ENCODE measurements around the gene CFAP97.
"Not testable (repeated sequence)": the region's sequence is repeated elsewhere in the genome, so short reads cannot be mapped to it uniquely, and the experiment has no call there.

The CFAP97 gene

GRCh38 chr4:185202984-185203485 lies 765 bp downstream of the CFAP97 start:
- Histone ChIP-seq H3K9me3 (ENCODE audit: control insufficient read depth, low read length) (no peaks in the 10 kb centered on the region), H3K36me3 (ENCODE audit: control insufficient read depth, insufficient read depth, low read length) (no peaks in the 10 kb centered on the region), H3K27me3 (replicated peaks; ENCODE audit: control insufficient read depth, insufficient read depth, low read length, poor library complexity, severe bottlenecking) (no peaks in the 10 kb centered on the region), H3K27ac (ENCODE audit: insufficient read depth, low read length, poor library complexity, severe bottlenecking) (peak overlapping the region; percentile 85), H3K4me3 (ENCODE audit: insufficient read depth, low read depth, low read length, poor library complexity, severe bottlenecking) (peak overlapping the region; percentile 70), H3K4me1 (ENCODE audit: control insufficient read depth, insufficient read depth, low read length, poor library complexity, severe bottlenecking) (peaks cover 32% of the 10 kb centered on the region)
- peak in 2 of 3 donors; percentile 6 to 20 for DNase-seq

- H3K9me3 ChIP-seq (ENCODE audit: control insufficient read depth, low read length), result no peaks in the 10 kb centered on the region
- peak overlapping the region; percentile 9 for H3K4me3 ChIP-seq (ENCODE audit: insufficient read depth, low read depth, low read length, poor library complexity, severe bottlenecking)
- H3K27me3 ChIP-seq (replicated peaks; ENCODE audit: control insufficient read depth, insufficient read depth, low read length, poor library complexity, severe bottlenecking), result no peaks in the 10 kb centered on the region
- no peaks in the 10 kb centered on the region for H3K36me3 ChIP-seq (ENCODE audit: control insufficient read depth, insufficient read depth, low read length)
- DNase-seq, result peak; percentile 38 to 68 (median 64)
- H3K27ac ChIP-seq (ENCODE audit: insufficient read depth, low read length, poor library complexity, severe bottlenecking), result peak overlapping the region; percentile 85
- peaks cover 32% of the 10 kb centered on the region for H3K4me1 ChIP-seq (ENCODE audit: control insufficient read depth, insufficient read depth, low read length, poor library complexity, severe bottlenecking)
Observed at GRCh38 chr4:185201977-185202962, 1.5 kb downstream of the CFAP97 start.

DNA sequence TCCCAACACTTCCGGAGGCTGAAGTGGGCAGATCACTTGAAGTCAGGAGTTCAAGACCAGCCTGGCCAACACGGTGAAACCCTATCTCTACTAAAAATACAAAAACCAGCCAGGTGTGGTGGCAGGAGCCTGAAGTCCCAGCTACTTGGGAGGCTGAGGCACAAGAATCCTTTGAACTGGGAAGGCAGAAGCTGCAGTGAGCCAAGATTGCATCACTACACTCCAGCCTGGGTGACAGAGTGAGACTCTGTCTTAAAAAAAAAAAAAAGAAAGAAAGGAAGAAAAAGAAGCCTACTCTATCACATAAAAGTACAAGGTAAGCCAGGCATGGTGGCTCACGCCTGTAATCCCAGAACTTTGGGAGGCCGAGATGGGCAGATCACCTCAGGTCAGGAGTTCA lies 5.6 kb downstream of the CFAP97 start:
- not testable (repeated sequence) for H3K27me3 ChIP-seq (replicated peaks; ENCODE audit: control insufficient read depth, insufficient read depth, low read length, poor library complexity, severe bottlenecking); H3K27ac ChIP-seq (ENCODE audit: insufficient read depth, low read length, poor library complexity, severe bottlenecking); DNase-seq

GRCh38 chr4:185196437-185196836 lies 7.4 kb downstream of the CFAP97 start:
- Histone ChIP-seq H3K36me3 (ENCODE audit: control insufficient read depth, insufficient read depth, low read length) (no peaks in the 10 kb centered on the region), H3K4me1 (ENCODE audit: control insufficient read depth, insufficient read depth, low read length, poor library complexity, severe bottlenecking) (no peaks in the 10 kb centered on the region), H3K4me3 (ENCODE audit: insufficient read depth, low read depth, low read length, poor library complexity, severe bottlenecking) (no peak overlapping the region), H3K27me3 (replicated peaks; ENCODE audit: control insufficient read depth, insufficient read depth, low read length, poor library complexity, severe bottlenecking) (no peaks in the 10 kb centered on the region), H3K9me3 (ENCODE audit: control insufficient read depth, low read length) (no peaks in the 10 kb centered on the region), H3K27ac (ENCODE audit: insufficient read depth, low read length, poor library complexity, severe bottlenecking) (no peak overlapping the region)
- no peak for DNase-seq

More for the DNA sequence above, 5.6 kb downstream of the CFAP97 start:
- H3K4me1 ChIP-seq (ENCODE audit: control insufficient read depth, insufficient read depth, low read length, poor library complexity, severe bottlenecking), result peaks cover 15% of the 10 kb centered on the region
- not testable (repeated sequence) for H3K36me3 ChIP-seq (ENCODE audit: control insufficient read depth, insufficient read depth, low read length); H3K9me3 ChIP-seq (ENCODE audit: control insufficient read depth, low read length); H3K4me3 ChIP-seq (ENCODE audit: insufficient read depth, low read depth, low read length, poor library complexity, severe bottlenecking)

DNA sequence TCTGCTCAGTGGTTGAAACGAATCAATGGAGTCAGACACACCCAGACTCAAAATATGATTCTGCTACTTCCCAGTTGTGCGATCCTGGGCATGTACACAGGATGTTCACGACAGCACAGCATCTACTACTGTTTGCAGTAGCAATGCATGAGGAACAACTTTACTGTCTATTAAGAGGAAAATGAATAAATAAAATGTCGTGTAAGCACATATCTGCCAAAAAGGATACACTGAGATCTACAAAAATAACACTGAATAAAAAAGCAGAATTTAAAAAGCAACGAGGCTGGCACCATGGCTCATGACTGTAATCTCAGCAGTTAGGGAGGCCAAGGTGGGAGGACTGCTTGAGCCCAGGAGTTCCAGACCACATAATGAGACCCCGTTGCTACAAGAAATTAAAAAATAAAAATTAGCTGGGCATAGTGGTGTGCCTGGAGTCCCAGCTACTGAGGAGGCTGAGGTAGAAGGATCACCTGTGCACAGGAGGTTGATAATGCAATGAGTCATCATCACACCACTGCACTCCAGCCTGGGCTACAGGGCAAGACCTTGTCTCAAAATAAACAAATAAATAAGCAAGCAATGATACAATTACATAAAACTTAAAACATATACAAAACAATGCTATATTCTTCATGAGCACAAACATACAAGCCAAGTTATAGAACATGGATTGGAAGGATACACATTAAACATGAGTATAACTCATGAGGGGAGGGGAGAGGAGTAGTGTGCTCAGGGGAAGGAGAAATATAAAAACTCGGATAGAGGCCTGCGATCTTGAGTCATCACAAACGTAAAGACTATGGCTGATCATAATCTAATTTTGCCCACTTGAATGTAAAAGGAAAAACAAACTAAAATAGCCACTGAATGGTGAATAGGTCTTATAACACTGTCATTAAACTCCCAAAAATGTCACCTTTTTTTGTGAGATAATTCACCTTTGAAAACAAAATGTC lies 8.6 kb downstream of the CFAP97 start:
- Histone ChIP-seq H3K4me3 (ENCODE audit: insufficient read depth, low read depth, low read length, poor library complexity, severe bottlenecking) (no peak overlapping the region), H3K4me1 (ENCODE audit: control insufficient read depth, insufficient read depth, low read length, poor library complexity, severe bottlenecking) (peaks cover 2% of the 10 kb centered on the region), H3K27ac (ENCODE audit: insufficient read depth, low read length, poor library complexity, severe bottlenecking) (no peak overlapping the region), H3K9me3 (ENCODE audit: control insufficient read depth, low read length) (no peaks in the 10 kb centered on the region), H3K36me3 (ENCODE audit: control insufficient read depth, insufficient read depth, low read length) (peaks cover 7% of the 10 kb centered on the region), H3K27me3 (replicated peaks; ENCODE audit: control insufficient read depth, insufficient read depth, low read length, poor library complexity, severe bottlenecking) (no peaks in the 10 kb centered on the region)
- no peak for DNase-seq

GRCh38 chr4:185192059-185192458 lies 11.7 kb downstream of the CFAP97 start:
- H3K36me3 ChIP-seq (ENCODE audit: control insufficient read depth, insufficient read depth, low read length), result peaks cover 20% of the 10 kb centered on the region

DNA sequence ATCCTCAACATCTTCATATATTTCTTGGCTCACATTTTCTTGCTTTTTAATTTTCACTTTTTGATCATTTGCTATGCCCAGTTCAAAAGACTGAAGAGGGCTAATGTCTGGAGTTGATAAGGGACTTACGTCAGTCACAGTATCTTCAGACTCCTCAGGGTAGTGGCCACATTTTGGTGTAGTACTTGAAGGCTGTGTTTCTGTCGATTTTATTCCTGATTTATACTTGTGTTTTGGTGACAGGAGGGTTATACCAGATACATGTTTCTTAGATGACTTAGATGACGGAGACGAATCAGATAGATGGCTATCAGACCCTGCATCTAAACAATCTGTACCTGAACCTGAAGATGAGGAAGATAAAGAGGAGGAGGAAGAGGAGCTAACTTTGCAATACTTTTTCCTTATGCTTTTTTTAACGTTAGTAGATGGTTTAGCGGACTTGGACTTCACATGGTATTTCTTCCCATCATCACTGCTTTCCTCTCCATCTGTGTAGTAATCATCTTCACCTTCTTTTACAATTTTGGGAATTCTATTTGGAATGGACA lies 13.4 kb downstream of the CFAP97 start:
- Histone ChIP-seq H3K36me3 (ENCODE audit: control insufficient read depth, insufficient read depth, low read length) (peaks cover 20% of the 10 kb centered on the region), H3K4me3 (ENCODE audit: insufficient read depth, low read depth, low read length, poor library complexity, severe bottlenecking) (no peak overlapping the region), H3K4me1 (ENCODE audit: control insufficient read depth, insufficient read depth, low read length, poor library complexity, severe bottlenecking) (peaks cover 3% of the 10 kb centered on the region), H3K27ac (ENCODE audit: insufficient read depth, low read length, poor library complexity, severe bottlenecking) (no peak overlapping the region), H3K9me3 (ENCODE audit: control insufficient read depth, low read length) (no peaks in the 10 kb centered on the region), H3K27me3 (replicated peaks; ENCODE audit: control insufficient read depth, insufficient read depth, low read length, poor library complexity, severe bottlenecking) (no peaks in the 10 kb centered on the region)
- no peak for DNase-seq

More at GRCh38 chr4:185192059-185192458, 11.7 kb downstream of the CFAP97 start:
- DNase-seq, result no peak
- Histone ChIP-seq H3K27ac (ENCODE audit: insufficient read depth, low read length, poor library complexity, severe bottlenecking) (no peak overlapping the region), H3K4me1 (ENCODE audit: control insufficient read depth, insufficient read depth, low read length, poor library complexity, severe bottlenecking) (peaks cover 3% of the 10 kb centered on the region), H3K9me3 (ENCODE audit: control insufficient read depth, low read length) (no peaks in the 10 kb centered on the region), H3K4me3 (ENCODE audit: insufficient read depth, low read depth, low read length, poor library complexity, severe bottlenecking) (no peak overlapping the region), H3K27me3 (replicated peaks; ENCODE audit: control insufficient read depth, insufficient read depth, low read length, poor library complexity, severe bottlenecking) (no peaks in the 10 kb centered on the region)

- peaks cover 3% of the 10 kb centered on the region for H3K4me1 ChIP-seq (ENCODE audit: control insufficient read depth, insufficient read depth, low read length, poor library complexity, severe bottlenecking)
- peaks cover 20% of the 10 kb centered on the region for H3K36me3 ChIP-seq (ENCODE audit: control insufficient read depth, insufficient read depth, low read length)
- H3K27ac ChIP-seq (ENCODE audit: insufficient read depth, low read length, poor library complexity, severe bottlenecking), result no peak overlapping the region
- no peak overlapping the region for H3K4me3 ChIP-seq (ENCODE audit: insufficient read depth, low read depth, low read length, poor library complexity, severe bottlenecking)
- H3K27me3 ChIP-seq (replicated peaks; ENCODE audit: control insufficient read depth, insufficient read depth, low read length, poor library complexity, severe bottlenecking), result no peaks in the 10 kb centered on the region
- no peaks in the 10 kb centered on the region for H3K9me3 ChIP-seq (ENCODE audit: control insufficient read depth, low read length)
- no peak for DNase-seq
Observed at GRCh38 chr4:185189606-185190305, 14.0 kb downstream of the CFAP97 start.

DNA sequence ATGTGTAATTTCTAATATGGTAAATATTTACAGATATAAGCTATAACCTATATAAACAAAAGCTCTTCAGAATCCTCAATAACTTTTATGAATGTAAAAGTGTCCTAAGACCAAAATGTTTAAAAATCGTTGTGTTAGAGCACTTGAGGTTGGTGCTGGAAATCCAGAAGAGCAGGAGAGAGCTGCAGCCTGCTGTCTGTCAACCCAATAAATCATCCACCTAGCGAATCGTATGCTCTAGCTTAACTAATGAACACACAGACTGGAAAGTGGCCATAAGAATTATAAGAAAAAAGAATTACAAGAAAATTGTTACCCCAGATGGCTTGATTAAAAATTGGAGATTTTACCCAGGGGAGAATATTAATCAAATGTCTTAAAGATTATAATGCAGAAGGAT lies 17.0 kb downstream of the CFAP97 start:
- Histone ChIP-seq H3K4me3 (ENCODE audit: insufficient read depth, low read depth, low read length, poor library complexity, severe bottlenecking) (no peak overlapping the region), H3K36me3 (ENCODE audit: control insufficient read depth, insufficient read depth, low read length) (peaks cover 20% of the 10 kb centered on the region), H3K9me3 (ENCODE audit: control insufficient read depth, low read length) (no peaks in the 10 kb centered on the region), H3K4me1 (ENCODE audit: control insufficient read depth, insufficient read depth, low read length, poor library complexity, severe bottlenecking) (peaks cover 3% of the 10 kb centered on the region), H3K27me3 (replicated peaks; ENCODE audit: control insufficient read depth, insufficient read depth, low read length, poor library complexity, severe bottlenecking) (no peaks in the 10 kb centered on the region), H3K27ac (ENCODE audit: insufficient read depth, low read length, poor library complexity, severe bottlenecking) (no peak overlapping the region)
- DNase-seq, result no peak

Measured in effector memory CD4-positive, alpha-beta T cell (primary cell).